GM18858 (cell line): Measurements from ENCODE around the gene ASAH2.

Experiments used
- ATAC-seq: cut with Tn5 transposase; IDR thresholded peaks from one replicate; pipeline ENCODE4 v1.9.1; 2021; ENCODE audit not compliant: unreplicated experiment

Gene ASAH2

GRCh38 chr10:50210876-50211275 lies 40.4 kb downstream of the ASAH2 start:
- ATAC-seq: no peak
